PC-9 (cell line): ENCODE results near the gene IL2RA. TPM values are rescaled to one million over a fixed set of nuclear protein-coding genes. Genes with fewer than 3 reads are reported as not detected.
"Not testable (repeated sequence)": the region's sequence is repeated elsewhere in the genome, so short reads cannot be mapped to it uniquely, and the experiment has no call there.

Experiments
- BruUV-seq: library from RNA; stranded (reverse); fragments of 400-500 nt; replicated peaks from 2 replicates; lab custom pipeline; 2021; lab: Mats Ljungman, UMichigan
- CTCF ChIA-PET: fragments of 300-600 bp; sonication (Branson Sonifier 250); formaldehyde crosslinking; loops from one replicate; lab custom pipeline; 2022; ENCODE audit warnings: antibody characterized with exemption; lab: Charles Lee
- POLR2A ChIA-PET: fragments of 300-600 bp; sonication (Branson Sonifier 250); formaldehyde crosslinking; loops from one replicate; lab custom pipeline; 2022; ENCODE audit warnings: antibody characterized with exemption; ENCODE audit not compliant: unreplicated experiment; lab: Charles Lee
- DNase-seq, 2 experiments: peaks; one replicate each; pipeline versions ENCODE4 v3.0.0 to v3.0.0-alpha.2; 2015 to 2022; ENCODE audit warnings: mixed read lengths in 1 of 2
- H2AFZ ChIP-seq: fragments of 200-600 bp; sonication (generic); 2 replicates; pipeline ENCODE4 v1.8.1; 2017; ENCODE audit warnings: antibody characterized with exemption
- H3F3A ChIP-seq: fragments of 200-600 bp; sonication (generic); 2 replicates; pipeline ENCODE4 v1.8.1; 2017; ENCODE audit warnings: antibody characterized with exemption, mild to moderate bottlenecking, low read depth; ENCODE audit not compliant: insufficient read depth
- H3K27ac ChIP-seq: fragments of 200-600 bp; sonication (generic); 2 replicates; pipeline ENCODE4 v1.6.1; 2016; ENCODE audit warnings: mixed run types
- H3K27me3 ChIP-seq: fragments of 200-600 bp; sonication (generic); 2 replicates; pipeline ENCODE4 v1.6.1; 2016; ENCODE audit warnings: low read depth, mixed run types; ENCODE audit not compliant: insufficient read depth
- H3K36me3 ChIP-seq: fragments of 200-600 bp; sonication (generic); 2 replicates; pipeline ENCODE4 v1.6.1; 2016; ENCODE audit warnings: low read depth, mixed run types
- H3K4me1 ChIP-seq: fragments of 200-600 bp; sonication (generic); replicated peaks from 2 replicates; pipeline ENCODE4 v1.6.1; 2016; ENCODE audit warnings: mixed run types; ENCODE audit not compliant: insufficient read depth
- H3K4me2 ChIP-seq: fragments of 200-600 bp; sonication (generic); 2 replicates; pipeline ENCODE4 v1.6.1; 2017; ENCODE audit warnings: mixed run types
- H3K4me3 ChIP-seq: fragments of 200-600 bp; sonication (generic); 2 replicates; pipeline ENCODE4 v1.6.1; 2016; ENCODE audit warnings: mixed run types
- H3K79me2 ChIP-seq: fragments of 200-600 bp; sonication (generic); 2 replicates; pipeline ENCODE4 v1.6.1; 2017; ENCODE audit warnings: low read depth, mixed run types
- H3K9me2 ChIP-seq: fragments of 200-600 bp; sonication (generic); 2 replicates; pipeline ENCODE4 v1.8.1; 2017; ENCODE audit warnings: mild to moderate bottlenecking; ENCODE audit not compliant: insufficient read depth
- H3K9me3 ChIP-seq: fragments of 200-600 bp; sonication (generic); 2 replicates; pipeline ENCODE4 v1.8.1; 2016; ENCODE audit warnings: low read depth; ENCODE audit not compliant: insufficient read depth
- H4K20me1 ChIP-seq: fragments of 200-600 bp; sonication (generic); 2 replicates; pipeline ENCODE4 v1.8.1; 2017; ENCODE audit not compliant: insufficient read depth
- EZH2 ChIP-seq: fragments of 200-600 bp; sonication (generic); IDR thresholded peaks from 2 replicates; pipeline ENCODE4 v1.8.0; 2017; ENCODE audit warnings: antibody characterized with exemption, low read depth
- intact Hi-C: fragments of 100-400 bp; cut with micrococcal nuclease; formaldehyde crosslinking; loops from one replicate; pipeline ENCODE4 v1.10.0; 2022; ENCODE audit not compliant: unreplicated experiment
- total RNA-seq: library from RNA; stranded (reverse); gene quantifications from 2 replicates; pipeline ENCODE4 v1.2.3, GENCODE V29; 2021
- TF ChIP-seq, protein P1 (sequence below): fragments of 200-600 bp; sonication (generic); conservative IDR thresholded peaks from 2 replicates; pipeline ENCODE4 v1.6.1; 2017; ENCODE audit warnings: mixed run types, antibody characterized with exemption, mild to moderate bottlenecking, moderate library complexity

Gene IL2RA
- total RNA-seq, 1 experiment from 2014 or later, result not detected

DNA sequence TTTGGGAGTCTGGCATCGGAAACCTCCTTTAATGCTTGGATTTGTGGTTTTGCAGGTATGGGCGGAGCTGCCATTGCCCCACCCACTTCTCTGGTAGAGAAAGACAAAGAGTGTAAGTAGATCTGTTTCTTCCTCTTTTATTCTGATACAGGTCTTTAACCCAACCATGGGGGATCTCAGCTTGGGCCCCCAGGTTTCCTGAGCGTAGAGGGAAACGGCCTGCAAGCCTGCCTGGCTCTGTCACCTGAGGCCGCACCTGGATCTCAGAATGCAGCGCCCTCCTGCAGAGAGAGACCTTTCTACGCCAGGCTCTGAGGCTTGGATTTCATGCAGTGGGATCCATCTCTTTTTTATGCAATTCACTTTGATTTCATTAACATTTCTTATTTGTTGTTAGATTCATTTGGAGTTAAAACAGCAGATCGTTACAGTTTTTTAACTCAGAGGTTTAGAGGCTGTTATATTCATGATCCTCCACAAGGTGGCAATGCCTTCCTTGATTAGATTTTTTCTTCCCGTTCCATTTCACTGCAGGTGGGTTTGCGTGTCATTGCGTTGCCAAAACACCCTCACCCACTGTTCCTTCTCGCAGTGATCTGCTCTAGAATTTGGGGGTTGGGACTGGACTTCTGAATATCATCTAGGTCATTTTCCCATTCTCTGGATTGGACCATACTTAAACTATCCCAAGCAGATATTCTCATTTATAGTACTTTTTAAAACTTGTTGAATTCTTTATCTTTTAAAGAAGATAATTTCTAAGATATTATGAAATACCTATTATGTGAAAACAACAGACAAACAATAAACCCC is 46.7 kb upstream of the IL2RA start:
- H3K36me3 ChIP-seq, result peaks cover 4% of the 10 kb centered on the region; the same call in 1 of the 2 replicates
- 0 out of 2 replicates have a peak, but pooled peaks cover 6% of the 10 kb centered on the region for H3F3A ChIP-seq
- no peak overlapping the region for H3K4me2 ChIP-seq
- intact Hi-C loops, result loop anchor here (1.0 kb wide), 3 partner anchors 93 to 297 kb away; partner anchors contain the start of gene PFKFB3
- no peak overlapping the region for H2AFZ ChIP-seq
- H3K27ac ChIP-seq, result no peak overlapping the region
- no peaks in the 10 kb centered on the region for H3K9me3 ChIP-seq
- peaks cover 9% of the 10 kb centered on the region; the same call in 1 of the 2 replicates for H3K4me1 ChIP-seq
- no peaks in the 10 kb centered on the region for H3K9me2 ChIP-seq
- no peak for TF ChIP-seq EZH2
- TF ChIP-seq, protein P1, sequence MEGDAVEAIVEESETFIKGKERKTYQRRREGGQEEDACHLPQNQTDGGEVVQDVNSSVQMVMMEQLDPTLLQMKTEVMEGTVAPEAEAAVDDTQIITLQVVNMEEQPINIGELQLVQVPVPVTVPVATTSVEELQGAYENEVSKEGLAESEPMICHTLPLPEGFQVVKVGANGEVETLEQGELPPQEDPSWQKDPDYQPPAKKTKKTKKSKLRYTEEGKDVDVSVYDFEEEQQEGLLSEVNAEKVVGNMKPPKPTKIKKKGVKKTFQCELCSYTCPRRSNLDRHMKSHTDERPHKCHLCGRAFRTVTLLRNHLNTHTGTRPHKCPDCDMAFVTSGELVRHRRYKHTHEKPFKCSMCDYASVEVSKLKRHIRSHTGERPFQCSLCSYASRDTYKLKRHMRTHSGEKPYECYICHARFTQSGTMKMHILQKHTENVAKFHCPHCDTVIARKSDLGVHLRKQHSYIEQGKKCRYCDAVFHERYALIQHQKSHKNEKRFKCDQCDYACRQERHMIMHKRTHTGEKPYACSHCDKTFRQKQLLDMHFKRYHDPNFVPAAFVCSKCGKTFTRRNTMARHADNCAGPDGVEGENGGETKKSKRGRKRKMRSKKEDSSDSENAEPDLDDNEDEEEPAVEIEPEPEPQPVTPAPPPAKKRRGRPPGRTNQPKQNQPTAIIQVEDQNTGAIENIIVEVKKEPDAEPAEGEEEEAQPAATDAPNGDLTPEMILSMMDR, result peak; percentile 80
- ChIA-PET POLR2A (no interaction called here), CTCF (interaction anchor here (0.6 kb wide), 2 partner anchors 72 to 293 kb away, joined by 3 read pairs; no protein-coding TSS in a partner anchor)
- H3K79me2 ChIP-seq, result 0 out of 2 replicates have a peak, but pooled peaks cover 3% of the 10 kb centered on the region
- DNase-seq, result peak in 1 of 2 experiments; percentile 31
- no peaks in the 10 kb centered on the region for H3K27me3 ChIP-seq
- H4K20me1 ChIP-seq, result no peaks in the 10 kb centered on the region
- no peak overlapping the region for H3K4me3 ChIP-seq
- no TSS peak for BruUV-seq

DNA sequence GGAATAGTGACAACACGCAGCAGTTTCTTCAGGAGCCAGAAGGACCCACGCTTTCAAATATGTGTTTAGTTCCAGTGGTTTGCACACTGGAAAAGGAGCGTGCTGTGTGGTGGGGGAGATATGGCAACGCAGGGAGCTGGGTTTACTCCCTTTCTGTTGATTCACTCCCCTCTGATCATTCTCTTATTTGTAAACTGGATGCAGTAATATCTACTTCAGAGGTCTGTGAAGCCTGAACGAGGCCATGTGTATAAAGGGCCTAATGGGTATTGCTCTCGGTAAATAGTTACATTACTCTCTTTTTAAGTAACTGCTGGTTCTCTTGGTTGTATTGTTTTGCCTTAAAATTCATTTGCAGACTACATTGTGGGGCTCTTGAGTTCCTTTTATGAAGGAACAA is 45.9 kb upstream of the IL2RA start:
- Histone ChIP-seq H4K20me1 (peaks cover 1% of the 10 kb centered on the region; the same call in 1 of the 2 replicates), H3K4me3 (no peak overlapping the region), H3K27ac (no peak overlapping the region), H3K4me1 (peaks cover 9% of the 10 kb centered on the region; the same call in 1 of the 2 replicates), H3F3A (0 out of 2 replicates have a peak, but pooled peaks cover 3% of the 10 kb centered on the region), H3K27me3 (no peaks in the 10 kb centered on the region), H3K9me2 (no peaks in the 10 kb centered on the region), H3K36me3 (no peaks in the 10 kb centered on the region), H2AFZ (no peak overlapping the region), H3K4me2 (no peak overlapping the region), H3K9me3 (no peaks in the 10 kb centered on the region), H3K79me2 (0 out of 2 replicates have a peak, but pooled peaks cover 3% of the 10 kb centered on the region)
- no peak for DNase-seq
- TF ChIP-seq, protein P1, result no peak
- TF ChIP-seq EZH2, result no peak
- CTCF ChIA-PET, result interaction anchor here (0.6 kb wide), 1 partner anchor 73 kb away, joined by 3 read pairs; no protein-coding TSS in a partner anchor
- no TSS peak for BruUV-seq
- intact Hi-C loops, result no loop called here
- POLR2A ChIA-PET, result no interaction called here

DNA sequence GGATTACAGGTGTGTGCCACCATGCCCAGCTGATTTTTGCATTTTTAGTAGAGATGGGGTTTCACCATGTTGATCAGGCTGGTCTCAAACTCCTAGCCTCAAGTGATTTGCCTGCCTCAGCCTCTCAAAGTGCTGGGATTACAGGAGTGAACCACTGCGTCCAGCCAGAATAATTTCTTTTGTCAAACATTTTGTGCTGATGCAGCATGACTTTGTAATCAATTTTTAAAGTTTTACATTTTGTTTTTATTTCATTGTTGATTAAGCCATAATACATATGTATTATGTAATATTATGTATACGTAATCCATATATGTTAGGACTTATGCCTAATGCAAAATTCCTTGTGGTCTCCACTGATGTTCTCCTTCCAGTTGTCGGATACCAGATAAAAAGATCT is 45.4 kb upstream of the IL2RA start:
- intact Hi-C loops, H3K79me2 ChIP-seq, H2AFZ ChIP-seq, H3F3A ChIP-seq, H3K4me1 ChIP-seq, H3K36me3 ChIP-seq, H3K4me3 ChIP-seq, H3K27me3 ChIP-seq, POLR2A ChIA-PET, H3K4me2 ChIP-seq, H4K20me1 ChIP-seq, BruUV-seq, H3K9me3 ChIP-seq, H3K27ac ChIP-seq, DNase-seq, H3K9me2 ChIP-seq, CTCF ChIA-PET: not testable (repeated sequence)
